ENCODE data around the gene SAV1. TPM values are rescaled to one million over a fixed set of nuclear protein-coding genes. Genes with fewer than 3 reads are reported as not detected.
"Not testable (repeated sequence)": the region's sequence is repeated elsewhere in the genome, so short reads cannot be mapped to it uniquely, and the experiment has no call there.

The SAV1 gene
- total RNA-seq, 6 experiments from 2014 or later = 23.3 to 32.6 (median 30.5) TPM

- Mint-ChIP-seq H3K27me3 (ENCODE audit: insufficient read depth) (no peaks in the 10 kb centered on the region; the same call in 1 of the 2 replicates), H3K36me3 (ENCODE audit: low read depth) (peaks cover 12% of the 10 kb centered on the region; the same call in 1 of the 2 replicates), H3K9me3 (no peaks in the 10 kb centered on the region), H3K4me3 (no peak overlapping the region), H3K27ac (no peak overlapping the region), H3K4me1 (ENCODE audit: low read depth) (peaks cover 7% of the 10 kb centered on the region)
- no peak for TF ChIP-seq CTCF (IDR thresholded peaks at IDR 0.05)
- no peak for DNase-seq
These were observed 1.4 kb upstream of the SAV1 start for GRCh38 chr14:50669441-50669986.

GRCh38 chr14:50668826-50669143 lies 679 bp upstream of the SAV1 start:
- Mint-ChIP-seq H3K27me3 (ENCODE audit: insufficient read depth) (no peaks in the 10 kb centered on the region; the same call in 1 of the 2 replicates), H3K4me3 (no peak overlapping the region), H3K36me3 (ENCODE audit: low read depth) (peaks cover 16% of the 10 kb centered on the region), H3K9me3 (no peaks in the 10 kb centered on the region), H3K4me1 (ENCODE audit: low read depth) (peaks cover 9% of the 10 kb centered on the region), H3K27ac (no peak overlapping the region)
- DNase-seq = no peak
- TF ChIP-seq CTCF (IDR thresholded peaks at IDR 0.05) = no peak

GRCh38 chr14:50667684-50667995 lies 466 bp downstream of the SAV1 start:
- Mint-ChIP-seq H3K27me3 (ENCODE audit: insufficient read depth) (no peaks in the 10 kb centered on the region; the same call in 1 of the 2 replicates), H3K4me1 (ENCODE audit: low read depth) (peaks cover 19% of the 10 kb centered on the region), H3K36me3 (ENCODE audit: low read depth) (peaks cover 24% of the 10 kb centered on the region), H3K4me3 (no peak overlapping the region), H3K27ac (no peak overlapping the region; the same call in 1 of the 2 replicates), H3K9me3 (no peaks in the 10 kb centered on the region)
- DNase-seq = no peak
- no peak for TF ChIP-seq CTCF (IDR thresholded peaks at IDR 0.05)

- no peaks in the 10 kb centered on the region; the same call in 1 of the 2 replicates for H3K27me3 Mint-ChIP-seq (ENCODE audit: insufficient read depth)
- H3K36me3 Mint-ChIP-seq (ENCODE audit: low read depth) = peaks cover 24% of the 10 kb centered on the region
- no peak for TF ChIP-seq CTCF (IDR thresholded peaks at IDR 0.05)
- no peaks in the 10 kb centered on the region for H3K9me3 Mint-ChIP-seq
- H3K27ac Mint-ChIP-seq = no peak overlapping the region; the same call in 1 of the 2 replicates
- peak; percentile 37 for DNase-seq
- H3K4me3 Mint-ChIP-seq = no peak overlapping the region
- H3K4me1 Mint-ChIP-seq (ENCODE audit: low read depth) = peaks cover 19% of the 10 kb centered on the region
These were observed 1.1 kb downstream of the SAV1 start for GRCh38 chr14:50666772-50667683.

GRCh38 chr14:50665300-50665699 lies 2.8 kb downstream of the SAV1 start:
- not testable (repeated sequence) for H3K27me3 Mint-ChIP-seq (ENCODE audit: insufficient read depth); DNase-seq; H3K9me3 Mint-ChIP-seq; H3K4me3 Mint-ChIP-seq; H3K27ac Mint-ChIP-seq
- Mint-ChIP-seq H3K4me1 (ENCODE audit: low read depth) (peaks cover 32% of the 10 kb centered on the region), H3K36me3 (ENCODE audit: low read depth) (peaks cover 41% of the 10 kb centered on the region)

- Mint-ChIP-seq H3K4me1 (ENCODE audit: low read depth) (peaks cover 39% of the 10 kb centered on the region), H3K36me3 (ENCODE audit: low read depth) (peaks cover 48% of the 10 kb centered on the region)
- not testable (repeated sequence) for H3K9me3 Mint-ChIP-seq; DNase-seq; H3K27ac Mint-ChIP-seq; H3K4me3 Mint-ChIP-seq; H3K27me3 Mint-ChIP-seq (ENCODE audit: insufficient read depth)
These were observed 3.5 kb downstream of the SAV1 start for GRCh38 chr14:50664579-50664978.

Measured in HFFc6 (cell line).